ENCODE results near the gene PROC. TPM values are rescaled to one million over a fixed set of nuclear protein-coding genes. Genes with fewer than 3 reads are reported as not detected.

PROC gene
- polyA plus RNA-seq, 2 donors, result 0.19 to 0.20 TPM

- Histone ChIP-seq H3K36me3 (ENCODE audit: control insufficient read depth in 2 of 2, insufficient read depth in 2 of 2, low read length in 1 of 2) (peaks cover 0 to 3% of the 10 kb centered on the region in 2 donors), H3K27me3 (ENCODE audit: control insufficient read depth in 1 of 2, insufficient read depth in 2 of 2, low read length in 2 of 2) (no peaks in the 10 kb centered on the region), H3K4me1 (ENCODE audit: control insufficient read depth in 2 of 2, insufficient read depth in 2 of 2, low read length in 1 of 2) (no peaks in the 10 kb centered on the region), H3K4me3 (ENCODE audit: low read depth in 1 of 2, low read length in 2 of 2) (no peak overlapping the region), H3K27ac (ENCODE audit: low read depth in 2 of 2, low read length in 1 of 2) (no peak overlapping the region), H3K9me3 (ENCODE audit: control insufficient read depth in 2 of 2, insufficient read depth in 1 of 2, low read depth in 1 of 2, low read length in 1 of 2) (no peaks in the 10 kb centered on the region)
- 91 to 92% methylated on average over 8 of the region's 8 CpGs for WGBS, 2 donors
Observed at GRCh38 chr2:127453392-127454171, 35.4 kb downstream of the PROC start.

DNA sequence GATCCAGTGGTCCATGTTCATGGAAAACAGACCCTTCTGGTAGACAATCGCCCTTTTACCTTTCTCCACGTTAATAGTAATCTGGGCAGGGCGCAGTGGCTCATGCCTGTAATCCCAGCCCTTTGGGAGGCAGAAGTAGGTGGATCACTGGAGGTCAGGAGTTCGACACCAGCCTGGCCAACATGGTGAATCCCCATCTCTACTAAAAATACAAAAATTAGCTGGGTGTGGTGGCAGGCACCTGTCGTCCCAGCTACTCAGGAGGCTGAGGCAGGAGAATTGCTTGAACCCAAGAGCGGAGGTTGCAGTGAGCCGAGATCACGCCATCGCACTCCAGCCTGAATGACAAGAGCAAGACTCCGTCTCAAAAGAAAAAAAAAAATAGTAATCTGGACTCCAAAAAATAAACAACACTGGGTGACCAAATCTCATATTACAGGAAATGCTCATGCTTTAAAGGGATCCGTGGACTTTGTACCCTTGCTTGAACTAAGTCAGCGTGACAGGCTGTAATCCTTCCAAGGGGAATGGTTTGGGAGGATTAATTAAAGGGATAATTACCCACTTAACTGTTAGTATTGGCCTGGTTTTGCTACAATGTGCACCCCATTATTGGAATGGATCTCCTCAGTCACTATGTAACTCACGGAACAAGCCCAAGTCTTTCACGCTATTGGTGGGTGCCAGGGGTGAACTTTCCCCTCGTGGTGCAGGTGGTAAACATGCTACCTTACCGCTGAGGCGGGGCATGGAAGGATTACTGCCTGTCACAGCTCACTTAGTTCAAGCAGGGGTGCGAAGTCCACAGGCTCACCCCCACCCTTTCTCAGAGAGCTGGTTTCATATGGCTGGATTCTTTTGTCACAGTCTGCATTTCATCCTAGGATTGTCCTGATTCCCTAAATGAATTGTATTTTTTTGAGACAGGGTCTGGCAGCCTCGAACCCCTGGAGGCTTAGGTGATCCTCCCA lies 36.7 kb downstream of the PROC start:
- Histone ChIP-seq H3K27ac (ENCODE audit: low read depth in 2 of 2, low read length in 1 of 2) (no peak overlapping the region), H3K4me1 (ENCODE audit: control insufficient read depth in 2 of 2, insufficient read depth in 2 of 2, low read length in 1 of 2) (no peaks in the 10 kb centered on the region), H3K27me3 (ENCODE audit: control insufficient read depth in 1 of 2, insufficient read depth in 2 of 2, low read length in 2 of 2) (no peaks in the 10 kb centered on the region), H3K4me3 (ENCODE audit: low read depth in 1 of 2, low read length in 2 of 2) (no peak overlapping the region), H3K36me3 (ENCODE audit: control insufficient read depth in 2 of 2, insufficient read depth in 2 of 2, low read length in 1 of 2) (peaks cover 0 to 3% of the 10 kb centered on the region in 2 donors), H3K9me3 (ENCODE audit: control insufficient read depth in 2 of 2, insufficient read depth in 1 of 2, low read depth in 1 of 2, low read length in 1 of 2) (no peaks in the 10 kb centered on the region)
- 71 to 81% methylated on average over 19 of the region's 19 CpGs for WGBS, 2 donors

DNA sequence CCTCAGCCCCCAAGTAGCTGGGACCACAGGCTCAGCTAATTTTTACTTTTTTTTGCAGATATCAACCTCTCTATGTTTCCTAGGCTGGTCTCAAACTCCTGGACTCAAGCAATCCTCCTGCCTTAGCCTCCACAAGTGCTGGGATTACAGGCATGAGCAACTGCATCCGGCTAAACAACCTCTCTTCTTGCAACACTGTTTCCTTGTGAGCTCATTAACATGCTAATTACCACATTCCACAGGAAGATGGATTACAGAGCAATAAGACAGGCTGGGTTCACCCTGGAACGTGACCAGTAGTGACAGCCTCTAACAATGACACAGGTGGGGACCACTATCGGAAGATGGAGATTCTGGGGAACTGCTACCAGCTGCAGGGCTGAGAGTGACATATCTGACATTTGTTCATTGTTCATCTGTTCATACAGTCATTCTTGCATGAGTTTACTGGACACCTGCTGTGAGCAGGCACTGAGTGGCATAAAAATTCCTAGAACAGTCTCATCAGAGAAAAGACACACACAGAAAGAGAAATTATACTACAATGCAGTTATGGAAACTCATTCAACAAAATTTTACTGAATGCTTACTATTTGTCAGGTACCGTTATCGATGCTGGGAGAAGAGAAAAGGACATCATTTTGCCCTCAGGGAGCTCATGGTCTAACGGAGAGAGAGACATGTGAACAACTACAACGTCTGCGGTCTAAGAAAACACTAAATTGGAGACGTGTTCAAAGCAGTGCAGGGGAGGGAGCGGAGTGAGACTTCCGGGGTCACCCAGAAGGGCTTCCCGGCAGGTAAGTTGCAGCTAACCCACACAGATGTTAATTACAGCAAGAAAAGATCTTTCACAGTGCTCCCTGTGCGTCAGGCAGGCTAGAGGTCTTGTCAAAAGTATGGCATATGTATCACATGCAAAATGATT lies 37.6 kb downstream of the PROC start:
- Histone ChIP-seq H3K27me3 (ENCODE audit: control insufficient read depth in 1 of 2, insufficient read depth in 2 of 2, low read length in 2 of 2) (no peaks in the 10 kb centered on the region), H3K9me3 (ENCODE audit: control insufficient read depth in 2 of 2, insufficient read depth in 1 of 2, low read depth in 1 of 2, low read length in 1 of 2) (no peaks in the 10 kb centered on the region), H3K27ac (ENCODE audit: low read depth in 2 of 2, low read length in 1 of 2) (no peak overlapping the region), H3K36me3 (ENCODE audit: control insufficient read depth in 2 of 2, insufficient read depth in 2 of 2, low read length in 1 of 2) (peaks cover 0 to 3% of the 10 kb centered on the region in 2 donors), H3K4me3 (ENCODE audit: low read depth in 1 of 2, low read length in 2 of 2) (no peak overlapping the region), H3K4me1 (ENCODE audit: control insufficient read depth in 2 of 2, insufficient read depth in 2 of 2, low read length in 1 of 2) (no peaks in the 10 kb centered on the region)
- WGBS, 2 donors, result 75 to 85% methylated on average over 13 of the region's 13 CpGs

- H3K36me3 ChIP-seq (ENCODE audit: control insufficient read depth in 2 of 2, insufficient read depth in 2 of 2, low read length in 1 of 2), result peaks cover 0 to 3% of the 10 kb centered on the region in 2 donors
- H3K27ac ChIP-seq (ENCODE audit: low read depth in 2 of 2, low read length in 1 of 2), result no peak overlapping the region
- no peaks in the 10 kb centered on the region for H3K27me3 ChIP-seq (ENCODE audit: control insufficient read depth in 1 of 2, insufficient read depth in 2 of 2, low read length in 2 of 2)
- no peaks in the 10 kb centered on the region for H3K9me3 ChIP-seq (ENCODE audit: control insufficient read depth in 2 of 2, insufficient read depth in 1 of 2, low read depth in 1 of 2, low read length in 1 of 2)
- no peak overlapping the region for H3K4me3 ChIP-seq (ENCODE audit: low read depth in 1 of 2, low read length in 2 of 2)
- WGBS, 2 donors, result 95 to 96% methylated on average over 12 of the region's 12 CpGs
- H3K4me1 ChIP-seq (ENCODE audit: control insufficient read depth in 2 of 2, insufficient read depth in 2 of 2, low read length in 1 of 2), result no peaks in the 10 kb centered on the region
Observed at GRCh38 chr2:127456960-127457359, 38.7 kb downstream of the PROC start.

GRCh38 chr2:127462461-127462860 lies 44.2 kb downstream of the PROC start:
- Histone ChIP-seq H3K27ac (ENCODE audit: low read depth in 2 of 2, low read length in 1 of 2) (no peak overlapping the region), H3K9me3 (ENCODE audit: control insufficient read depth in 2 of 2, insufficient read depth in 1 of 2, low read depth in 1 of 2, low read length in 1 of 2) (no peaks in the 10 kb centered on the region), H3K4me1 (ENCODE audit: control insufficient read depth in 2 of 2, insufficient read depth in 2 of 2, low read length in 1 of 2) (no peaks in the 10 kb centered on the region), H3K36me3 (ENCODE audit: control insufficient read depth in 2 of 2, insufficient read depth in 2 of 2, low read length in 1 of 2) (no peaks in the 10 kb centered on the region), H3K4me3 (ENCODE audit: low read depth in 1 of 2, low read length in 2 of 2) (no peak overlapping the region), H3K27me3 (ENCODE audit: control insufficient read depth in 1 of 2, insufficient read depth in 2 of 2, low read length in 2 of 2) (no peaks in the 10 kb centered on the region)
- 41 to 61% methylated on average over 3 of the region's 3 CpGs for WGBS, 2 donors

DNA sequence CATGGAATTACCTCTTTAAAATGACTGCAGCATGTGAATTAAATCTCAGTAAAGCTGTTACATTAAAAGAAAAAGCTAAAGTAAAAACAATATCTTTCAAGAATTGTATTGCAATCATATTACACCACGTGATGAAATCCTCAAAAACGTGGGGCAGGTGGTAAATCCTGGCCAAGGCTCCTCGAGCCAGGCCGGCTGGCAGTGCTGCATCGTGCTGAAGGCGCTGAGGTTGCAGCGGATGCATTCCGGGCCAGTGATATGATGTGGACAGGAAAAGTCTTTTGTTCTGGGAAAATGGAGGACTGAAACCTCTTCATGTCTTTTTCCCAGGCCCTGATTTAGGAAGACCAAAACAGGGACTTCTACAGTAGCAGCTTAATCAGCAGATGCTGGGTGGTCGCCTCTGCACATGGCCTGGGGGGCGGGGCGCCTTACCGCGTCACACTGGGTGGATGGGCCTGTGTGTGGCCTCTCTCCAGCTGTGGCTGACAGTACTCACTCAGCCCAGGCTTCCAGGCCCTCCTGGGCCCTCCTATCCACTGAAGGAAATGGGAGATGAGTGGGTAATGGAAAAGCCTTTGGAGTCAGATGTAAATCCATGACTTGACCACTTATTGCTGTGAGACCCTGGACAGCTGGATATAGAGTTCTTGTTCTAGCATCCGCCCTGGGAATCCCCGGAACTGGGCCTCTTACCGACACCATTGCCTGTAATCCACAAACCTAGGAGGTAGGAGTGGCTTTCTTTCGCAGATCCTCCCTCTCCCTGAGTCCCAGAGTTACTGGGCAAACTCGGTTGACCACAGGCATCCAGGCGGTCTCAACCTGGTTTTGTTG lies 45.1 kb downstream of the PROC start:
- Histone ChIP-seq H3K4me3 (ENCODE audit: low read depth in 1 of 2, low read length in 2 of 2) (no peak overlapping the region), H3K27ac (ENCODE audit: low read depth in 2 of 2, low read length in 1 of 2) (no peak overlapping the region), H3K27me3 (ENCODE audit: control insufficient read depth in 1 of 2, insufficient read depth in 2 of 2, low read length in 2 of 2) (no peaks in the 10 kb centered on the region), H3K9me3 (ENCODE audit: control insufficient read depth in 2 of 2, insufficient read depth in 1 of 2, low read depth in 1 of 2, low read length in 1 of 2) (no peaks in the 10 kb centered on the region), H3K4me1 (ENCODE audit: control insufficient read depth in 2 of 2, insufficient read depth in 2 of 2, low read length in 1 of 2) (no peaks in the 10 kb centered on the region), H3K36me3 (ENCODE audit: control insufficient read depth in 2 of 2, insufficient read depth in 2 of 2, low read length in 1 of 2) (no peaks in the 10 kb centered on the region)
- 86% methylated on average over 19 of the region's 19 CpGs for WGBS, 2 donors

DNA sequence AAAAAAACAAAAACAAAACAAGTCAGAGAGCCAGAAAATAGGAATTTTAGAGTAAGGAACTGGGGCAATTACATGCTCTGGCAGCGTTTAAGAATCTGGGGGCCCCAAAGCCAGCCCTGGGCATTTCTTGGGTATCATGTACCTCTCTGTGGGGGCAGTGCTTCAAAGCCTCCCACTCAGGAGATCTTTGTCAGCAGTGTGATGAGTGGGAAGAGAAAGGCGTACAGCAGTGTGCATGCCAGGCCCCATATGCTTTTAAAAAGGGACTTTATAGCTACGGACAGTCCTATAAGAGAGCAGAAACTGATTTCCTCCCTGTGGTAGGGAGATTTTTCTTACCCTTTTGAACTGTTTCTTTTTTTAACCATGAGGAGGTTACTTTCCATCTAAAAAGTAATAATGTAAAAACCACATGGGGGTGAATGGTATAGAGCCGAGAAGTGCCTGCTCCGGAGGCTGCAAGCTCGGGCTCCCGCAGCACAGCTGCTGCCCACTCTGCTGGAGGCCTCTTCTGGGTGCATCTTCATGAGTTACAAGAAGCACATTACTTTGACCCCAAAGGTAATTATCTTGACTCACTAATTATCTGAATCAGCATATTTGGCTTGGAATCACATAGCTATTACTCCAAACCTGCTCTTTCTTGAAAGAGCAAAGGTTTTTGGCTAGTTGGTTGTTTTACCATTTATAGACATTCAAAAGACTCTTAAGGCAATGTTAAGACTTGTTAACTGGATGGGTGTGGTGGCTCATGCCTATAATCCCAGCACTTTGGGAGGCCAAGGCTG lies 46.4 kb downstream of the PROC start:
- Histone ChIP-seq H3K27ac (ENCODE audit: low read depth in 2 of 2, low read length in 1 of 2) (no peak overlapping the region), H3K27me3 (ENCODE audit: control insufficient read depth in 1 of 2, insufficient read depth in 2 of 2, low read length in 2 of 2) (no peaks in the 10 kb centered on the region), H3K4me1 (ENCODE audit: control insufficient read depth in 2 of 2, insufficient read depth in 2 of 2, low read length in 1 of 2) (no peaks in the 10 kb centered on the region), H3K36me3 (ENCODE audit: control insufficient read depth in 2 of 2, insufficient read depth in 2 of 2, low read length in 1 of 2) (peaks cover 0 to 4% of the 10 kb centered on the region in 2 donors), H3K9me3 (ENCODE audit: control insufficient read depth in 2 of 2, insufficient read depth in 1 of 2, low read depth in 1 of 2, low read length in 1 of 2) (no peaks in the 10 kb centered on the region), H3K4me3 (ENCODE audit: low read depth in 1 of 2, low read length in 2 of 2) (no peak overlapping the region)
- WGBS, 2 donors, result 75 to 76% methylated on average over 7 of the region's 7 CpGs

GRCh38 chr2:127465258-127465657 lies 47.0 kb downstream of the PROC start:
- WGBS, 2 donors, result 68 to 69% methylated on average over 4 of the region's 4 CpGs

More at GRCh38 chr2:127465258-127465657, 47.0 kb downstream of the PROC start:
- Histone ChIP-seq H3K27ac (ENCODE audit: low read depth in 2 of 2, low read length in 1 of 2) (no peak overlapping the region), H3K27me3 (ENCODE audit: control insufficient read depth in 1 of 2, insufficient read depth in 2 of 2, low read length in 2 of 2) (no peaks in the 10 kb centered on the region), H3K4me1 (ENCODE audit: control insufficient read depth in 2 of 2, insufficient read depth in 2 of 2, low read length in 1 of 2) (no peaks in the 10 kb centered on the region), H3K9me3 (ENCODE audit: control insufficient read depth in 2 of 2, insufficient read depth in 1 of 2, low read depth in 1 of 2, low read length in 1 of 2) (no peaks in the 10 kb centered on the region), H3K4me3 (ENCODE audit: low read depth in 1 of 2, low read length in 2 of 2) (no peak overlapping the region), H3K36me3 (ENCODE audit: control insufficient read depth in 2 of 2, insufficient read depth in 2 of 2, low read length in 1 of 2) (peaks cover 0 to 4% of the 10 kb centered on the region in 2 donors)
